GM18867 (cell line): Measurements from ENCODE around the gene ZDHHC11B.
"Not testable (repeated sequence)": the region's sequence is repeated elsewhere in the genome, so short reads cannot be mapped to it uniquely, and the experiment has no call there.

Experiments used
- ATAC-seq: cut with Tn5 transposase; IDR thresholded peaks from one replicate; pipeline ENCODE4 v1.9.1; 2021; ENCODE audit warnings: mild to moderate bottlenecking, moderate library complexity; ENCODE audit not compliant: unreplicated experiment

Gene ZDHHC11B

GRCh38 chr5:723309-723708, 61.2 kb downstream of the ZDHHC11B start:
- not testable (repeated sequence) for ATAC-seq

DNA sequence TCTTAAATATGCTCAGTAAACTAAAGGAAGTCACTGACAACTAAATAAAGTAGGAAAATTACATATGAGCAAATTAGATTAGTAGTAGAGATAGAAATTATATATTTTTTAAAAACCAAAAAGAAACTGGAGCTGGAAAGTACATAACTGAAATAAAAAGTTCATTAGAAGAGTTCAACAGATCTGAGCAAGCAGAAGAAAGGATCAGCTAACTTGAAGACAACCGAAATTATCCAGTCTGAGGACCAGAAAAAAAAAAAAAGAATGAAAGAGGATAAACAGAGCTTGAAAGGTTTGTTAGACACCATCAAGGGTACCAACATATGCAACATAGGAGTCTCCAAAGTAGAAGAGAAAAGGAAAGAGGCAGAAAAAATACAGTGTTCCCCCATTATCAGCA, 65.2 kb downstream of the ZDHHC11B start:
- not testable (repeated sequence) for ATAC-seq

DNA sequence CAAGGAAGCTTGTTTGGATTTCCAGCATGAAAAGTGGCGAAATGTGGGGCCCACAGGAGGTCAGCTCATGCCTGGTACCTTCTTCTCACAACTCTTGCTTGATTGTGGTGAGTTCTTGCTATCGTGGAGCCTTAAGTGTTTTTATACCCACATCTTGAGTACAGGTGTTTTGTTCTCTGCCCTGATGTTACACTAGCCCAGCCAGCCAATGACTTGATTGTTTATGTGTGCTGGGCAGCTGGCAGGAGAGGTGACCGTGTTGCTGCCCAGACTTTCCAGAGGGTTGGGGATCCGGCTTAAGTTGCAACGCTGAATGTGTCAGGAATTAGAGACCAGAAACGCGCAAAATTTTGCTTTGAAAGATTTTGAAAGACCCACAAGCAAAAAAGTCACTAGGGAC, 67.4 kb downstream of the ZDHHC11B start:
- ATAC-seq, result no peak

GRCh38 chr5:716740-717139, 67.8 kb downstream of the ZDHHC11B start:
- ATAC-seq, result not testable (repeated sequence)

DNA sequence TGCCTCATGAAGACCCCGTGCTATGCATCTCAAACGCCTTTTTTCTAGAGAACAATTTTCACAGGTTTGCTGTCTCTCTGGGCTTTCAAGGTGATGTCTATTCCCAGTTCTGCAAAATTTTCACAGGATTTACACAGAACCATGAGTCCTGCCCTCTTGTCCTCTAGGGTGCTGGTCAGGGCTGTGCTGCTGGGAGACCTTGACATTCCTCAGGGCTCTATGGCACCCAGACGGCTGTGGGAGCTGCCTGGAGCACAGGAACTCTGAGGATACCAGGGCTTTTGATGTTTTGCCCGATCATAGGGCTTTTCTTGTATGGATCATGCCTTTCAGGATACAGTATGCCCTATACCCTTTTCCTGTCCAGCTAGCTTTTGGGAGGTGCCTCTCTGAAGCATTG, 68.9 kb downstream of the ZDHHC11B start:
- not testable (repeated sequence) for ATAC-seq

DNA sequence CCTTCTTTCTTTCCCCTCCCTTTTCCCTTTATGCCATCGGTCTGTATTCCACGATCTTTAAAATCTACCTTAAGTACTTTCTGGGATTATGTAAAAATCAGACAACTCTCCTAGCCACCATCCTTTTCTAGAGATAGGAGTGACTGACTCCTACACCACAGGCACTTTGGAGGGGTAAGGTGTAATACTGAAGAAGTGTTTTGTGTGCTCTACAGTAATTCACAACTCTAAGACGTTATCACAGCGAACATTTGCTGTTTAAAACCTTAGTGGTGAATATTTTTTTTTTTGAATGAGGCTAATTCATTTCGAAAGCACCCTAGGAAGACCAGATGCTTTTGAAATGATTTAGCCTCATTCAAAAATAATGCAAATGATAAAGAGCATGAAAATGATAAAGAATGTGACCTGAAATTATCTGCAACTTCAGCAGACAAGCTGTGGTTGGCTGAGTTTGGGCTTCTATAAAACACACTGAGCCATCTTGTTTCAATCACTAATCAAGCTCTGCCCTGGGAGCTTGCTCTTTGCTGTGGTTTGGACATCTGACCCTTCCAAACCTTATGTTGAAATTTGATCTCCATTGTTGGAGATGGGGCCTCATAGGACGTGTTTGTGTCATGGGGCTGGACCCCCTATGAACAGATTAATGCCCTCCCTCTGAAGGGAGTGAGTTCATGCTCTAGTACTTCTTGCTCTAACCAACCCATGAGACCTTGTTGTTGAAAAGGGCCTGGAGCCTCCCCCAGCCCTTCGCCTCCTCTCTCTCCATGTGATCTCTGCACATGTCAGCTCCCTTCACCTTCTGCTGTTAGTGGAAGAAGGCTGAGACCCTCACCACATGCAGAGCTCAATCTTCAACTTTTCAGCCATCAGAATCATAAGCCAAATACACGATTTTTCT, 70.1 kb downstream of the ZDHHC11B start:
- not testable (repeated sequence) for ATAC-seq

DNA sequence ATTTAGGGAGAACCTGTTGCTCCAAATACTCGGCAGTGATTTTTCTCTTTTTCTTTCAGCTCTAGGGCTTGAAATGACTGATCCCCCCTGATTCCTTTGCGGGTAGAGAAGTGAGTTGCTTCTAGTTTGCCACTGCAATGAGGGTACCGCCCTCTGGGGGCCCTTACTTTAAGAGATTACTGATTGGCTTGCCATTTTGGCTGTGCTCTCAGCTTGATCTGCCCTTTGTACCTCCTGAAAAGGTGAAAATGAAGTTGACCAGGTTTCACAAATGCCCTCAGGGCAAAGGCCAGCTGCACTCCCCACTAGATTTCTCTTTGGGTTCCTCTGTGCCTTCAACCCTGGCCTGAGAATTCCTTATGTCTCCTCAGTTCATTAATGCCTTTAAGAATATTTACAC, 70.8 kb downstream of the ZDHHC11B start:
- ATAC-seq, result not testable (repeated sequence)

GRCh38 chr5:708848-709517, 75.5 kb downstream of the ZDHHC11B start:
- ATAC-seq, result not testable (repeated sequence)

DNA sequence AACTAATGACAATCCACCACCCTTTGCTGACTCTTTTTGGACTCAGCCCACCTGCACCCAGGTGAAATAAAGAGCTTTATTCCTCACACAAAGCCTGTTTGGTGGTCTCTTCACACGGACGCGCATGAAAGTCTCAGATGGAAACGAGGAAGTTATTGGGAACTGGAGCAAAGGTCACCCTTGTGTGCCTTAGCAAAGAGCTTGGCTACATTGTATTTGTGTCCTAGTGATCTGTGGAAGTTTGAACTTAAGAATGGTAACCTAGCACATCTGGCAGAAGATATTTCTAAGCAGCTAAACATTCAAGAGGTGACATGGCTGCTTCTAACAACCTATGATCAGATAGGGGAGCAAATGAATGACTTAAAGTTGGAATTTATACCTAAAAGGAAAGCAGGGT, 76.2 kb downstream of the ZDHHC11B start:
- not testable (repeated sequence) for ATAC-seq

DNA sequence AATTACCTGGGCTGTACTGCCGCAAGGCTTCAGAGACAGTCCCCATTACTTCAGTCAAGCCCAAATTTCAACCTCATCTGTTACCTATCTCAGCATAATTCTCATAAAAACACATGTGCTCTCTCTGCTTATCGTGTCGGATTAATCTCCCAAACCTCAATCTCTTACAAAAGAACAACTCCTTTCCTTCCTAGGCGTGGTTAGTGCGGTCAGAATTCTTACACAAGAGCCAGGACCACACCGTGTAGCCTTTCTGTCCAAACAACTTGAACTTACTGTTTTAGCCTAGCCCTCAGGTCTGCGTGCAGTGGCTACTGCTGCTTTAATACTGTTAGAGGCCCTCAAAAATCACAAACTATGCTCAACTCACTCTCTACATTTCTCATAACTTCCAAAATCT, 78.4 kb downstream of the ZDHHC11B start:
- not testable (repeated sequence) for ATAC-seq

- ATAC-seq, result not testable (repeated sequence)
Measured at GRCh38 chr5:696753-697702, 87.5 kb downstream of the ZDHHC11B start.

- not testable (repeated sequence) for ATAC-seq
Measured at GRCh38 chr5:696191-696590, 88.3 kb downstream of the ZDHHC11B start.

GRCh38 chr5:695475-695874, 89.1 kb downstream of the ZDHHC11B start:
- ATAC-seq, result not testable (repeated sequence)

- not testable (repeated sequence) for ATAC-seq
Measured at GRCh38 chr5:694042-694431, 90.5 kb downstream of the ZDHHC11B start.

- peak; percentile 82 for ATAC-seq
Measured at GRCh38 chr5:693271-694041, 91.1 kb downstream of the ZDHHC11B start, which contains the start of gene TPPP. TPPP (minus strand) TSS chr5:693352; CDS start chr5:678060, 15,292 bp downstream.

GRCh38 chr5:692529-693041, 91.9 kb downstream of the ZDHHC11B start:
- peak; percentile 19 for ATAC-seq

GRCh38 chr5:691817-692528, 92.6 kb downstream of the ZDHHC11B start:
- no peak for ATAC-seq

DNA sequence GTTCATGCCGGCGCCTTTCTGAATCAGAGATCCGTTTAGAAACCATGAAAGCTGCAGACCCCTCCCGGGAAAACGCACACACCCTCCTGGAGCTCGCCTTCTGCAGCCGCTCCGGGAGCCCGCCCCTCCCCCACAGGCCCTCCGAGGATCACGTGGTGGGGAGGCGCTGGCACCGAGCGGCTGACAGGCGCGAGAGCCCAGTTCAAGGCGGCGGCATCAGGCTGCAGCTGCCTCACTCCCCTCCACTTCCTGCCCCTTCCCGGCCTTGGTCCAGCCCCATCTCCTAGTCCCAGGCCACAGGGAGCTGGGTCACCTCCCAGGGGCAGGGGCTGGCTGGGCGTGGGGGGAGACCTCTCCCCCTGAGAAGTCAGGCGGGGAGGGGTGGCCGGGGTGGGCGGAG, 93.5 kb downstream of the ZDHHC11B start:
- not testable (repeated sequence) for ATAC-seq

- not testable (repeated sequence) for ATAC-seq
Measured at GRCh38 chr5:690293-690692, 94.2 kb downstream of the ZDHHC11B start.
